ENCODE data around the gene ETF1.

DNA sequence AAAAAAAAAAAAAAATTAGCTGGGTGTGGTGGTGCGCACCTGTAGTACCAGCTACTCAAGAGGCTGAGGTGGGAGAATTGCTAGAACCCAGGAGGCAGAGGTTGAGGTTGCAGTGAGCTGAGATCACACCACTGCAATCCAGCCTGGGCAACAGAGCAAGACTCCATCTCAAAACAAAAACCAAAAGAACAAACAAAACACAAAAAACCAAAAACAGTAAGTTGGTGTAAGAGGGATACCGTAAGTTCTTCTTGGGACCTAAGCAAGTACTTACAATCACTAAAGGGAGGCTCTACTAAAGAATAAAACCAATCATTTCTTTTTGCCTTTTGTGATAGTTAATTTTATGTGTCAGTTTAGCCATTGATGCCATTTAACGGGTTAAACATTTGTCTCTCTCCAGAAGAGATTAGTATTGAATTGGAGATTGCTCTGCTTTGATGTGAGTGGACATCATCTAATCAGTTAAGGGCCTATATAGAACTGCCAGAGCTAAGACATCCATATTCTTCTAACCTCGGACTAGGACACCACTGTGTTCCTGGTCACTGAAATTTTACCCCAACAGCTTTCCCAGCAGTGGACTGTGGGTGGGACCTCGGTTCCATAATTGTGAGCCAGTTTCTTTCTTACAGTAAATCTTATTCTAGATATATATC, 10.5 kb upstream of the ETF1 start:
- TF ChIP-seq POLR2AphosphoS5 (IDR thresholded peaks at IDR 0.05), result no peak
- TF ChIP-seq, protein P1, sequence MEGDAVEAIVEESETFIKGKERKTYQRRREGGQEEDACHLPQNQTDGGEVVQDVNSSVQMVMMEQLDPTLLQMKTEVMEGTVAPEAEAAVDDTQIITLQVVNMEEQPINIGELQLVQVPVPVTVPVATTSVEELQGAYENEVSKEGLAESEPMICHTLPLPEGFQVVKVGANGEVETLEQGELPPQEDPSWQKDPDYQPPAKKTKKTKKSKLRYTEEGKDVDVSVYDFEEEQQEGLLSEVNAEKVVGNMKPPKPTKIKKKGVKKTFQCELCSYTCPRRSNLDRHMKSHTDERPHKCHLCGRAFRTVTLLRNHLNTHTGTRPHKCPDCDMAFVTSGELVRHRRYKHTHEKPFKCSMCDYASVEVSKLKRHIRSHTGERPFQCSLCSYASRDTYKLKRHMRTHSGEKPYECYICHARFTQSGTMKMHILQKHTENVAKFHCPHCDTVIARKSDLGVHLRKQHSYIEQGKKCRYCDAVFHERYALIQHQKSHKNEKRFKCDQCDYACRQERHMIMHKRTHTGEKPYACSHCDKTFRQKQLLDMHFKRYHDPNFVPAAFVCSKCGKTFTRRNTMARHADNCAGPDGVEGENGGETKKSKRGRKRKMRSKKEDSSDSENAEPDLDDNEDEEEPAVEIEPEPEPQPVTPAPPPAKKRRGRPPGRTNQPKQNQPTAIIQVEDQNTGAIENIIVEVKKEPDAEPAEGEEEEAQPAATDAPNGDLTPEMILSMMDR (IDR thresholded peaks at IDR 0.05), result no peak
- no peak for TF ChIP-seq POLR2A (IDR thresholded peaks at IDR 0.05)
- no peak for TF ChIP-seq EP300 (IDR thresholded peaks at IDR 0.05)
